SU-DHL-6 (cell line): ENCODE results near the gene PPIL6.

Source experiments
- H2AFZ ChIP-seq: fragments of 200-600 bp; sonication (generic); 2 replicates; pipeline ENCODE4 v1.6.1; 2014; ENCODE audit warnings: low read depth, mild to moderate bottlenecking, moderate library complexity, mixed read lengths, antibody characterized with exemption, low read length; ENCODE audit not compliant: severe bottlenecking
- H3F3A ChIP-seq: fragments of 200-600 bp; shearing (Covaris generic); 2 replicates; pipeline ENCODE4 v1.6.0; 2016; ENCODE audit warnings: antibody characterized with exemption, mild to moderate bottlenecking; ENCODE audit not compliant: insufficient read depth
- H3K27ac ChIP-seq: fragments of 200-600 bp; sonication (generic); 2 replicates; pipeline ENCODE4 v1.5.1; 2016; ENCODE audit warnings: low read depth, mild to moderate bottlenecking, low read length, moderate library complexity, mixed read lengths
- H3K27me3 ChIP-seq: fragments of 200-600 bp; sonication (generic), shearing (Covaris generic); 2 replicates; pipeline ENCODE4 v1.6.0; 2014; ENCODE audit warnings: mild to moderate bottlenecking, low read length
- H3K36me3 ChIP-seq: fragments of 200-600 bp; sonication (generic); 2 replicates; pipeline ENCODE4 v1.6.1; 2014; ENCODE audit warnings: mild to moderate bottlenecking, low read length, mixed read lengths
- H3K4me2 ChIP-seq: fragments of 300-600, 200-600 bp; shearing (Covaris generic), sonication (generic); 2 replicates; pipeline ENCODE4 v1.6.0; 2014; ENCODE audit warnings: low read length, low read depth, mild to moderate bottlenecking; ENCODE audit not compliant: poor library complexity, severe bottlenecking
- H3K4me3 ChIP-seq: fragments of 200-600 bp; sonication (generic); 2 replicates; pipeline ENCODE4 v1.5.1; 2014; ENCODE audit warnings: antibody characterized with exemption, low read length, mild to moderate bottlenecking, mixed read lengths; ENCODE audit not compliant: insufficient read depth, poor library complexity, severe bottlenecking
- H3K79me2 ChIP-seq: fragments of 200-600 bp; sonication (generic); 2 replicates; pipeline ENCODE4 v1.6.1; 2014; ENCODE audit warnings: mild to moderate bottlenecking, low read length, moderate library complexity; ENCODE audit not compliant: insufficient read depth
- H3K9ac ChIP-seq: fragments of 200-600 bp; sonication (generic); 2 replicates; pipeline ENCODE4 v1.7.0; 2014; ENCODE audit warnings: mild to moderate bottlenecking, low read length
- H3K9me2 ChIP-seq: fragments of 200-600 bp; sonication (generic); replicated peaks from 2 replicates; pipeline ENCODE4 v1.6.1; 2014; ENCODE audit warnings: low read length; ENCODE audit not compliant: insufficient read depth
- H3K9me3 ChIP-seq: fragments of 200-600 bp; sonication (generic); 2 replicates; pipeline ENCODE4 v1.6.1; 2014; ENCODE audit warnings: low read length, mixed read lengths; ENCODE audit not compliant: insufficient read depth
- H4K20me1 ChIP-seq: fragments of 200-600 bp; sonication (generic); 2 replicates; pipeline ENCODE4 v1.6.1; 2014; ENCODE audit warnings: low read depth, mild to moderate bottlenecking, antibody characterized with exemption, low read length, moderate library complexity, mixed read lengths
- EZH2phosphoT487 ChIP-seq: fragments of 200-600 bp; sonication (generic), shearing (Covaris generic); conservative IDR thresholded peaks from 2 replicates; pipeline ENCODE4 v1.6.1; 2018; ENCODE audit warnings: mild to moderate bottlenecking, antibody characterized with exemption, low read length, moderate library complexity, mixed read lengths
- TF ChIP-seq, protein P1 (sequence below): fragments of 200-600 bp; sonication (generic); IDR thresholded peaks from one replicate; pipeline ENCODE4 v1.5.1; 2017; ENCODE audit warnings: antibody characterized with exemption, mild to moderate bottlenecking, low read length, moderate library complexity; ENCODE audit not compliant: insufficient read depth, poor library complexity, severe bottlenecking

Gene PPIL6

DNA sequence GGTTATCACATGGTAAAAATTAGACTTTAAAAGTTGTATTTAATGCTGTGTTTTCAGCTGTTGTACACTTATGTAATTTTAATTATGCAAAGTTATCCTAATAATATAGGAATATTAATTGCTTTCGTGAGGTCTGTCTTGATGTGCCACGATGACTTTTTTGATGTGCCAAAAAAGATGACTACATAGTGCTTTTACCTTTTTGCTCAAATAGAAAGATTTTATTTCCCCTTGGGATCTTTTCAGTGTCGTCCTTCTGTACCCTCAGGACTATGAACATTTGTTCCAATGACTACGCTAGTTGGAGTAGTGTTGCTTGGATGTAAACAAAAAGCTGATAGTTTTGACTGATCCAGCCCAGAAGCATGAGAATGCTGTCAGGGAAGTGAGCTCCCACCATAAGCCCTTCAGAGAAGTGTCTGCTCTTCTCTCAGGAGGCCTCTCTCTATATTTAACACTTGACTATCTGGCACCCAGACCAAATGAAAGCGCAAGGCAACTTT is 56.9 kb downstream of the PPIL6 start:
- Histone ChIP-seq H3K27ac (peak overlapping the region; percentile 94), H3K9me3 (no peaks in the 10 kb centered on the region), H3K36me3 (peaks cover 7% of the 10 kb centered on the region), H3K4me3 (peak overlapping the region; percentile 82), H3K9ac (peak overlapping the region; percentile 97), H3K4me2 (peak overlapping the region; percentile 96), H2AFZ (peak overlapping the region; percentile 88), H3F3A (peaks cover 7% of the 10 kb centered on the region), H3K9me2 (no peaks in the 10 kb centered on the region), H4K20me1 (peaks cover 21% of the 10 kb centered on the region), H3K79me2 (peaks cover 36% of the 10 kb centered on the region), H3K27me3 (no peaks in the 10 kb centered on the region)
- TF ChIP-seq, protein P1, sequence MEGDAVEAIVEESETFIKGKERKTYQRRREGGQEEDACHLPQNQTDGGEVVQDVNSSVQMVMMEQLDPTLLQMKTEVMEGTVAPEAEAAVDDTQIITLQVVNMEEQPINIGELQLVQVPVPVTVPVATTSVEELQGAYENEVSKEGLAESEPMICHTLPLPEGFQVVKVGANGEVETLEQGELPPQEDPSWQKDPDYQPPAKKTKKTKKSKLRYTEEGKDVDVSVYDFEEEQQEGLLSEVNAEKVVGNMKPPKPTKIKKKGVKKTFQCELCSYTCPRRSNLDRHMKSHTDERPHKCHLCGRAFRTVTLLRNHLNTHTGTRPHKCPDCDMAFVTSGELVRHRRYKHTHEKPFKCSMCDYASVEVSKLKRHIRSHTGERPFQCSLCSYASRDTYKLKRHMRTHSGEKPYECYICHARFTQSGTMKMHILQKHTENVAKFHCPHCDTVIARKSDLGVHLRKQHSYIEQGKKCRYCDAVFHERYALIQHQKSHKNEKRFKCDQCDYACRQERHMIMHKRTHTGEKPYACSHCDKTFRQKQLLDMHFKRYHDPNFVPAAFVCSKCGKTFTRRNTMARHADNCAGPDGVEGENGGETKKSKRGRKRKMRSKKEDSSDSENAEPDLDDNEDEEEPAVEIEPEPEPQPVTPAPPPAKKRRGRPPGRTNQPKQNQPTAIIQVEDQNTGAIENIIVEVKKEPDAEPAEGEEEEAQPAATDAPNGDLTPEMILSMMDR = no peak
- no peak for TF ChIP-seq EZH2phosphoT487

DNA sequence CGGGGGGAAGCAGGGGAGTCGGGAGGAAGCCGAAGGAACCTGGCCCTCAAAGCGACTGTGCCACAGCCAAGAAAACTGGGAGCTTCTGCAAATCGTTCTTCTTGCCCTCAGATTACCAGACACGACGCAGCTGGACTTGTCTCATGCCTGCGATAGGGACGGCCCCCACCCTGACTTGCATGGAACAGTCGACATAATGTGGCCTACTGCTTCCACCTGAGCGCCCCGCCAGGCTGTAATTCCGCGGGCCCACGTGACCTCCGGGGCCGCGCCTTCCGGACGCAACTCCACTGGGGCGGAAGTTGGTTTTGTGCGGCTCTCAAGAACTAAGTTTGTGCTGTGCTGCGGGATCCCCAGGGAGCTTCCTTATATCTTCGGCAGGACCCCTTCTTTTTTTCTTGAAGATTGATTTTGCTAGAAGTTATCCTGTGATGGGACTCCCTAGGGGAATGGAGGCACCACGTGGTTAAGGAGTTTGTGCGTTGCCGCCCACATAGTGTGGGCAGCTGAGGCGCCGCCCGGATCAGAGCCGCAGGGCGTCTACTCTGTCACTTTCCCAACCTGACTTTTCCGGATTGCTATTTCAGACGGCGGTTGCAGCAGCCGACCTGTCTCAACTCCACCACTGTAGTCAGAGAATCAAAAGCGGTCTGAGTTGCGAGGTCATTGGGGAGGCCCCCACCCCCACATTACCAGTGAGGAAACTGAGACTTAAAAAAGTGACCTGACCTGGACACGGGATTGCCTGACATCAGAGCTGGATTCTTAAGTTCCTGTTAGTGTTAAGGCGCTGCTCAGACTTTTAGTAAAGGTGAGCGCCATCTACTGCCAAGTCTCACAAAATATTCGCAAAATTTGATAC is 57.6 kb downstream of the PPIL6 start:
- peak overlapping the region; percentile 94 for H3K27ac ChIP-seq
- H2AFZ ChIP-seq = peak overlapping the region; percentile 88
- peaks cover 7% of the 10 kb centered on the region for H3F3A ChIP-seq
- peaks cover 43% of the 10 kb centered on the region for H3K79me2 ChIP-seq
- H3K4me3 ChIP-seq = peak overlapping the region; percentile 82
- TF ChIP-seq, protein P1 = peak; percentile 68
- TF ChIP-seq EZH2phosphoT487 = no peak
- no peaks in the 10 kb centered on the region for H3K9me2 ChIP-seq
- H3K27me3 ChIP-seq = no peaks in the 10 kb centered on the region
- peaks cover 28% of the 10 kb centered on the region for H4K20me1 ChIP-seq
- H3K4me2 ChIP-seq = peak overlapping the region; percentile 96
- H3K9me3 ChIP-seq = no peaks in the 10 kb centered on the region
- H3K36me3 ChIP-seq = peaks cover 13% of the 10 kb centered on the region
- H3K9ac ChIP-seq = peak overlapping the region; percentile 97

DNA sequence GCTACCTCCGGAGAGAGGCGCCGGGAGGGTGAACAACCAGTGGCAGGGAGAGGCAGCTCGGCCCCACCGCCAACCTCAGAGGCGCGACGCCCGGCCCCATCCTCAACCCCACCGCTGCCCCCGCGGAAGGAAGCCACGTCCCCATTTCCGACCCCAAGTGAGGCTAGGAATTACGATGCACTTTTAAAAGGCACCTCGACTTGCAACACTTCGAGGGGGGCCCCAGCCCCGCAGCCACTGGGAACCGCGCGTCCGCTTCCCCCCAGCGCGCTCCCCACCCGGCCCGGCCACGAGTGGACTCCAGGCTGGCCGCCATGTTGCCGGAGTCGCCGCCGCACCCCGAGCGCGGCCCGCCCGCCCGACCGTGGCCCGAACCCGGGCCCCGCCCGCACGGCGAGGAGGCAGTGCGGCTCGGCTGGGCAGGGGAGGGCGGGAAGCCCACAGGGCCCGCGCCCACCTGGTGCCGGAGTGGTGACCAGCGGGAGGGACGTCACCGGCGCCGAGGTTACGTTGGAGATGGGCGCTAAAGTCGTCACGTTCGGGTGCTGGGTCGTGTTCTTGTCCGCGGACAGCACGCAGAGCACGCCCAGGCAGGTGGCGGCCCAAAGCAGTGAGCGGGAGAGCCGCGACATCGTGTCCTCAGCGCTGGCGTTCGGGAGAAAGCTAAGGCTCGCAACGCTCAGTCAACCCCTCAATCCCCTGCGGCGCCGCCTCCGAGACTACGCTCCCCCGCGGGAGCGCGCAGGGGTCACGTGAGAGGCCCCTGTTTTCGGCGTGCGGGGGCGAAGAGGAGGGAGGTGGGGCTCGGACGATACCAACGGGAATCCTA is 58.5 kb downstream of the PPIL6 start, which contains the start of gene CD164:
CD164 (minus strand) TSS at position 721 of the 829 bp plus-strand sequence; CDS start at position 632, 89 bp downstream.
- Histone ChIP-seq H2AFZ (peak within 1 kb of the TSS; percentile 88), H3K9me3 (no peaks in the 10 kb centered on the region), H3K9me2 (no peaks in the 10 kb centered on the region), H3F3A (peaks cover 7% of the 10 kb centered on the region), H3K4me3 (peak within 1 kb of the TSS; percentile 82), H3K36me3 (peaks cover 21% of the 10 kb centered on the region), H4K20me1 (peaks cover 33% of the 10 kb centered on the region), H3K27me3 (no peaks in the 10 kb centered on the region), H3K27ac (peak within 1 kb of the TSS; percentile 94), H3K4me2 (peak within 1 kb of the TSS; percentile 96), H3K79me2 (peaks cover 52% of the 10 kb centered on the region), H3K9ac (peak within 1 kb of the TSS; percentile 97)
- TF ChIP-seq, protein P1 = no peak
- TF ChIP-seq EZH2phosphoT487 = no peak
